ENCODE measurements around the gene NUDT22.

The NUDT22 gene

GRCh38 chr11:64267207-64267945 is 41.3 kb downstream of the NUDT22 start:
- H3K36me3 ChIP-seq, result peaks cover 3% of the 10 kb centered on the region
- H3K4me3 ChIP-seq (ENCODE audit: low read depth, low read length), result no peak overlapping the region
- H3K27me3 ChIP-seq, result no peaks in the 10 kb centered on the region
- H3K4me1 ChIP-seq, result peaks cover 21% of the 10 kb centered on the region
- H3K9me3 ChIP-seq, result no peaks in the 10 kb centered on the region
- no peak for DNase-seq
- TF ChIP-seq, protein P1, sequence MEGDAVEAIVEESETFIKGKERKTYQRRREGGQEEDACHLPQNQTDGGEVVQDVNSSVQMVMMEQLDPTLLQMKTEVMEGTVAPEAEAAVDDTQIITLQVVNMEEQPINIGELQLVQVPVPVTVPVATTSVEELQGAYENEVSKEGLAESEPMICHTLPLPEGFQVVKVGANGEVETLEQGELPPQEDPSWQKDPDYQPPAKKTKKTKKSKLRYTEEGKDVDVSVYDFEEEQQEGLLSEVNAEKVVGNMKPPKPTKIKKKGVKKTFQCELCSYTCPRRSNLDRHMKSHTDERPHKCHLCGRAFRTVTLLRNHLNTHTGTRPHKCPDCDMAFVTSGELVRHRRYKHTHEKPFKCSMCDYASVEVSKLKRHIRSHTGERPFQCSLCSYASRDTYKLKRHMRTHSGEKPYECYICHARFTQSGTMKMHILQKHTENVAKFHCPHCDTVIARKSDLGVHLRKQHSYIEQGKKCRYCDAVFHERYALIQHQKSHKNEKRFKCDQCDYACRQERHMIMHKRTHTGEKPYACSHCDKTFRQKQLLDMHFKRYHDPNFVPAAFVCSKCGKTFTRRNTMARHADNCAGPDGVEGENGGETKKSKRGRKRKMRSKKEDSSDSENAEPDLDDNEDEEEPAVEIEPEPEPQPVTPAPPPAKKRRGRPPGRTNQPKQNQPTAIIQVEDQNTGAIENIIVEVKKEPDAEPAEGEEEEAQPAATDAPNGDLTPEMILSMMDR (IDR thresholded peaks at IDR 0.05; ENCODE audit: low read depth, low read length), result no peak

- Histone ChIP-seq H3K36me3 (peaks cover 3% of the 10 kb centered on the region; the same call in 1 of the 2 replicates), H3K27me3 (no peaks in the 10 kb centered on the region), H3K9me3 (no peaks in the 10 kb centered on the region), H3K4me1 (peaks cover 15% of the 10 kb centered on the region), H3K4me3 (ENCODE audit: low read depth, low read length) (peak overlapping the region; percentile 59)
- TF ChIP-seq, protein P1 (IDR thresholded peaks at IDR 0.05; ENCODE audit: low read depth, low read length), result no peak
- DNase-seq, result peak; percentile 77
Measured at GRCh38 chr11:64268025-64268892, 42.2 kb downstream of the NUDT22 start.

DNA sequence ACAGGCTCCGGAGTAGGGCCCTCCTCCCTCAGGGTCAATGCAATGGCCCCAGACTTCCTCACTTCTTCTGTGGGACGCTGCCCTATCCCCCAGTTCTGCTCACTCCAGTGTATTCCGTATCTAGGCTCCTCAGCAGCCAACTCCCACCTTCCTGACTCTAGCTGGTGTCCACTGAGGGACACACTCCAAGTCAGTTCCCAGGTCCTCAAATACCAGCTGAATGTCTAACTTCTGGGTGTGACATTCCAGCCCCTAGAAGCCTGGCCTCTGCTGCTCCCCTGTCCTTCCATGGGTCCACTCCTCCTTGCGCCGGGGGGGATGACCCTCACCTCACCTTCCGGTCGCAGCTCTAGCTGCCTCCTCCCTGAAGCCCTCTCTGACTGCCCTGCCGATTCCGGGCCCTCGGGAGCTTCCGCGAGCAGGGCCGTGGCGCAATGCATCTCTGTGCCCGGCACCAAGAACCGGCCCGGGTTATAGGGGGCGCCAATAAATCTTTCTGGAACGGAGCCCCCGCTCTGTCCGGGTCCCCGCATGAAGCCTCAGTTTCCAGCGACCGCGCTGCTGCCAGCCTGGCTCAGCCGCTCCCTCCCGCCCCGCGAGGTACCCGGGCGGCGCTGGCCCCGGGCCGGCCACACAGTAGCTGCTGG is 42.9 kb downstream of the NUDT22 start:
- peaks cover 8% of the 10 kb centered on the region for H3K4me1 ChIP-seq
- no peak for DNase-seq
- TF ChIP-seq, protein P1 (IDR thresholded peaks at IDR 0.05; ENCODE audit: low read depth, low read length), result no peak
- peak overlapping the region; percentile 59 for H3K4me3 ChIP-seq (ENCODE audit: low read depth, low read length)
- H3K36me3 ChIP-seq, result peaks cover 3% of the 10 kb centered on the region; the same call in 1 of the 2 replicates
- no peaks in the 10 kb centered on the region for H3K27me3 ChIP-seq
- no peaks in the 10 kb centered on the region for H3K9me3 ChIP-seq

- Histone ChIP-seq H3K4me3 (ENCODE audit: low read depth, low read length) (peak overlapping the region; percentile 77), H3K36me3 (peaks cover 3% of the 10 kb centered on the region; the same call in 1 of the 2 replicates), H3K9me3 (no peaks in the 10 kb centered on the region), H3K27me3 (no peaks in the 10 kb centered on the region), H3K4me1 (peaks cover 5% of the 10 kb centered on the region)
- DNase-seq, result peak; percentile 92
- TF ChIP-seq, protein P1 (IDR thresholded peaks at IDR 0.05; ENCODE audit: low read depth, low read length), result no peak
Measured at GRCh38 chr11:64269540-64270220, 43.6 kb downstream of the NUDT22 start.

GRCh38 chr11:64275031-64275800 is 49.1 kb downstream of the NUDT22 start:
- H3K4me3 ChIP-seq (ENCODE audit: low read depth, low read length), result no peak overlapping the region
- no peaks in the 10 kb centered on the region for H3K36me3 ChIP-seq
- DNase-seq, result no peak
- H3K4me1 ChIP-seq, result no peaks in the 10 kb centered on the region
- no peaks in the 10 kb centered on the region for H3K9me3 ChIP-seq
- H3K27me3 ChIP-seq, result no peaks in the 10 kb centered on the region
- TF ChIP-seq, protein P1 (IDR thresholded peaks at IDR 0.05; ENCODE audit: low read depth, low read length), result no peak
